Stimulated activated CD4-positive, alpha-beta T cell treated with anti-CD3 and anti-CD28 coated beads, Interleukin-12 subunit alpha, Interleukin-12 subunit beta, amount 100 ng/mL, for 24 hours (primary cell): ENCODE results near the gene PGBD1.

Source experiments
- DNase-seq, 2 experiments: peaks; one replicate each; pipeline ENCODE4 v3.0.0-alpha.2; 2020; ENCODE audit warnings: low read depth in 2 of 2

Gene PGBD1

GRCh38 chr6:28281288-28282064, at the start of gene PGBD1:
TSS of gene PGBD1 (plus strand) at chr6:28281572. CDS start at chr6:28283814, 2,242 bp downstream.
- peak; percentile 38 to 60 for DNase-seq

DNA sequence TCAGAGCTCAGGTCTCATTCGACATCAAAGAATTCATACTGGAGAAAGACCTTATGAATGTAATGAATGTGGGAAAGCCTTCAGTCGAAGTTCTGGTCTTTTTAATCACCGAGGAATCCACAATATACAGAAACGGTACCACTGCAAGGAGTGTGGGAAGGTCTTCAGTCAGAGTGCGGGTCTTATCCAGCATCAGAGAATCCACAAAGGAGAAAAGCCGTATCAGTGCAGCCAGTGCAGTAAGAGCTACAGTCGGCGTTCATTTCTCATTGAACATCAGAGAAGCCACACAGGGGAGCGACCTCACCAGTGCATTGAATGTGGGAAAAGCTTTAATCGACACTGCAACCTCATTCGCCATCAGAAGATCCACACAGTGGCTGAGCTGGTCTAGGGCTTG, 48.6 kb upstream of the PGBD1 start:
- DNase-seq, result no peak

GRCh38 chr6:28235912-28236452, 45.4 kb upstream of the PGBD1 start:
- DNase-seq, result no peak

DNA sequence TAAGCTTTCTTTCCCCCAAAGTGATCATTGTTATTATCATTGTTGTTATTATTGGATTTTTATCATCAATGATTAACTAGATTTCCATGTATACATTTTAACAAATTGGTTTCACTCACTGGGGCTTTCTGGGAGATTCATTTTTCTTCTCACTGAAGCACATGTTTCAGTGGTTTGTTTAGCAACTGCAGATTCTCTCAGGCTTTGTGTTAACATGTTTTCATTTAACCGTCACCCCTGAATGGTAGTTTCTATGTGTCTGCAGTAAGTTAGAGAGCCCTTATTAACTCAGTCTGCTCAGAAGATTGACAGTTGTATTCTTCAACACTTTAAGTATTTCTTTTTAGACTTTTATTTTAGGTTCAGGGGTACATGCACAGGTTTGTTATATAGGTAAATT, 41.7 kb upstream of the PGBD1 start:
- no peak for DNase-seq

DNA sequence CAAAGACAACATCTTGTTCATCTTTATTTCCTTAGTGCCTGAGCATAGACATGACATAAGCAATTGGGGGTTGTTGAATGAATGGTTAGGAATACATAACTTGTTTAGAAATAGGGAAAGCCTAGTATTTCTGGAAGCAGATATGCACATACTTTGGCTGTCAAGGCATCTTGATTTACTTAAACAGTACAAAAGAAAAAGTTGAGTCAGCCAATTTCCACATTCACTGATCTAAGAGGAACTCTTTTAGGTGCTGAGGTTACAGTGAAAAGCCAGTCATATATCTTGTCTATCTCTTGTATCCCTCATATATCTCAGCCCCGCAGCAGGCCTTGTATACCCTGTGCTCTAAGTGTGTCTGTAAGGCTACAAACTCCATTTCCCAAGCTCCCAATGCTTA, 40.9 kb upstream of the PGBD1 start:
- no peak for DNase-seq

- DNase-seq, result no peak
Observed at GRCh38 chr6:28243946-28244345, 37.4 kb upstream of the PGBD1 start.

DNA sequence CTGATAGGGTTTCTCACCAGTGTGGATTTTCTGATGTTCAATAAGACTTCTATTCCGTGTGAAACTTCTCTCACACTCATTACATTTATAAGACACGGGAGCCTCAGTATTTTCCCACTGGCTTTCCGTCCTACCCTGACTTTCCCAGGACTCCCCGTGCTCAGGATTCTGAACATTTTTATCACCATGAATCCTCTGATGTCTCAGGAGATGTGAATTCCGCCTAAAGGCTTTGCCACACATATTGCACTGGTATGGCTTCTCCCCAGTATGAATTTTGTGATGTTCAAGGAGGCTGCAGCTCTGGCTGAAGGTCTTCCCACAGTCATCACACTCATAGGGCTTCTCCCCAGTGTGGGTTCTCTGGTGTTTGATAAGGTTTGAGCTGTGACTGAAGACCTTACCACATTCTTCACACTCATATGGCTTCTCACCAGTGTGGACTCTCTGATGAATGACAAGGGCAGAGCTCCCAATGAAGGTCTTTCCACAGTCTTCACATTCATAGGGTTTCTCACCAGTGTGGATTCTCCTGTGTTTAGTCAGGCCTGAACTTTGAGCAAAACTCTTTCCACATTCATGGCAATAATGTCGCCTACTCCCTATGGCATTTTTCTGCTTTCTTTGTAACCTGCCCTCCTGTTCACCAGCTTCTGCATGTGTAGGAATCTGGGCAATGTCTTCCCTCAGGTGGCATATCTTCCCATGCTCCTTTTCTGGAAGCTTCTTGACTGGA, 36.0 kb upstream of the PGBD1 start:
- no peak for DNase-seq

GRCh38 chr6:28248916-28249315, 32.5 kb upstream of the PGBD1 start:
- no peak for DNase-seq

DNA sequence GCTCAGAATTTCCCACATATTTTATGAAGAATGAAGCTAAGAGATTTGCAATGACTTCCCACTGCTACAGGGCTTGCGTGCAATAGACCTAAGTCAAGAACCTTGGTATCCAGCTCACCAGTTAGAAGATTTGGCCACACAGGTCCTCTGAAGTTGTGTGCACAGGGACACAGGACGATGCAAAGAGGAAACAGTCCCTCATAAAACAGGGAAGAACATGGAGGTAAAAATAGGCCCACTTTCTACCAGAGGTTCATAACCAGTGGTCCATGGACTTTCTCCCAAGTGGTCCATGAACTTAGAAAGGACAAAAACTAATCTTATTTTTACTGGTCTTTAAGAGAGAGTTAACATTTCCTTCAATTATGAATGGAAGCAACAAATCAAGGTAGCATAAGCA, 30.6 kb upstream of the PGBD1 start:
- no peak for DNase-seq

- DNase-seq, result peak in 1 of 2 experiments; percentile 12
Observed at GRCh38 chr6:28251661-28252008, 29.7 kb upstream of the PGBD1 start.

GRCh38 chr6:28252009-28252975, 29.1 kb upstream of the PGBD1 start, which contains the start of gene ZKSCAN4:
TSS of gene ZKSCAN4 (minus strand) at chr6:28252269. CDS start at chr6:28251980, 289 bp downstream.
- DNase-seq, result peak; percentile 56 to 72

DNA sequence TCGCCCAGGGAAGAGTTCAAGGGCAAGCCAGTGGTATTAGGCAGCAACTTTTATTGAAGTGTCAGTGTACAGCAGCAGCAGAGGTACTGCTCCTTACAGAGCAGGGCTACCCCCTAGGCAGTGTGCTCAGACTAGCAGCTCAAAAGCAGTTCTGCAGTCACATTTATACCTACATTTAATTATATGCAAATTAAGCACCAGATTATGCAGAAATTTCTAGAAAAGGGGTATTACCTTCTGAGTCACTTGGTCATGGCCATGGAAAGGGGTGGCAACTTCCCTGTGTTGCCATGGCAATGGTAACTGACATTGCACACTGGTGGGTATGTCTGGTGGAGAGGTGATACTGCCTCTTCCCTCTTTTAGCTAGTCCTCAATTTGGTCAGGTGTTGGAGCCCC, 27.3 kb upstream of the PGBD1 start:
- DNase-seq, result no peak

GRCh38 chr6:28257042-28257441, 24.3 kb upstream of the PGBD1 start:
- DNase-seq, result no peak

GRCh38 chr6:28258877-28259777, 22.2 kb upstream of the PGBD1 start, which contains the start of gene NKAPL:
TSS of gene NKAPL (plus strand) at chr6:28259297. CDS start at chr6:28259372, 75 bp downstream.
- peak; percentile 14 to 51 for DNase-seq

GRCh38 chr6:28263922-28264321, 17.4 kb upstream of the PGBD1 start:
- no peak for DNase-seq

DNA sequence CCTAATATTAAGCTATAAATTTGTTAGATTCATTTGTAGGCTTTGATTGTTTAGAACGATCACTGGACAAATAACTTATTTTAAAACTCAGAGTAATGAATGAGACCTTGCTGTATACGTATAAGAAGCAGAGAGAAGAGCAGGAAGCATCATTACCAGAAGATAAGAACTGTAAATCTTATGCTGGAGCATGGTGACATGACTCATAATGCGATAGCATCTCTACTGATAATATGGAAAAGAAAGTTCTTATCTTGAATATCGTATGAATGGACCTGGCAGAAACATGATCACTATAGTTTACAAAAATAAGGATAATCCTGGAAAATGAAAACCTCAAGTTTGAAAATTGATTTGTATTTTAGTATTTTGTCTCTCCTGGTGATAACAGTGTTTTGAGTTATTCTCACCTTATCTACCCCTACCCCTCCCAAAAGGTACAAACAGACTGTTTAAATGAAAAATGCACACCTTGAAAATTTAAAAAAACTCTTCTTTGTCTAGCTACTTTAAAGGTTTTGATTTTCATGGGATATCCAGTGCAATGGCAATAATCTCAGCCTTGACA, 16.5 kb upstream of the PGBD1 start:
- DNase-seq, result no peak

- DNase-seq, result no peak
Observed at GRCh38 chr6:28266563-28266961, 14.8 kb upstream of the PGBD1 start.

DNA sequence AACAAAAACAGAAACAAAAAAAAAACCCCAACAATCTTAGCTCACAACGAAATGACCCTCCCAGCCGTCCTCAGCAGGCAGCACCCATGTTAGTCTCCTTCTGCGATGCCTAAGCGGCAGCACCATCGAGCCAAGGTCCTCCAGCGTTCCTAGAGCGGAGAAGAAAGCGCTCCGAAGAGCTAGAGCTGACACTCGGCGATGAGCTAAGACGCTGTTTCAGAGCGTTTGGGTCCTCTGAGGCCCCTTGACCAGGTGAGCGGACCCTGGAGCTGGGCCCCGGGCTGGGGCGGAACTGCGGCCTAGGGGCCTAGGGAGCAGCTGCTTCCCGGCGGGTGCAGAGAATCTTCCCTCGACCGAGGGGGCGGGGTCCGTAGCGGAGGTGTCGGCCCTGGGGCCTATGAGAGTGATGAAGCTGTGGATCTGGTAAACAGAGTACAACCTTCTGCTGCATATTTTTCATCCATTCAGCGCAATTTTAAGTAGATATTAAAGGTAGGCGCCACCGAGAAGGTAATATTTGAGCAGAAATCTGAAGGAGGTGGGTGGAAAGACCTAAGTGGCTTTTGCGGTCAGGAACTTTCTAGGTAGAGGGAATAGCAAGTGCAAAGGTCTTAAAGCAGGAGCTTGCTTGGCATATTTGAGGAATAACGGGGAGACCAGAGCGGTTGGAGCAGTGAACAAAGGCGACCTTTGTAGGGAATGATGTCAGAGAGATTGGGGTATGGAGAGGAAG, 14.2 kb upstream of the PGBD1 start, which contains the start of gene ZSCAN26:
TSS of gene ZSCAN26 (plus strand) at position 182 of the 733 bp plus-strand sequence. CDS start 4,777 bp downstream, outside the sequence.
- DNase-seq, result peak; percentile 66 to 77

DNA sequence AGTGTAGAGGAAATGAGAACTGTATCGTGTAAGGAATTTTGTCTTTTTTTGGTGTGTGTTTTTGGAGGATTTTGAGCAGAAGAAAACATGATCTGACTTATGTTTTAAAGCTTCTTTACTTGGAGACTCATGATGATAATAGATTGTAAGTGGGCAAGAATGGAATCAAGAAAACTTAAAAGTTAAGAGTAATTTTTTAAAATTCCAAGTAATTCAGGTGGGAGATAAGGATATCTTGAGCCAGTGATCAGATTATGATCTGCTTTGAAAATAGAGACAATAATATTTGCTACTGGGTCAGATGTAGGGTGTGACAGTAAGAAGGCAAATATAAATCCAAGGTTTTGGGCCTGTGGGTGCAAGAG, 13.7 kb upstream of the PGBD1 start:
- DNase-seq, result no peak
